IPS-NIHi11 (cell line): ENCODE measurements around the gene GABRR3.

Experiments used
- DNase-seq: peaks from one replicate; pipeline ENCODE4 v3.0.0; 2012; ENCODE audit warnings: mixed read lengths, low spot score

GABRR3 gene

DNA sequence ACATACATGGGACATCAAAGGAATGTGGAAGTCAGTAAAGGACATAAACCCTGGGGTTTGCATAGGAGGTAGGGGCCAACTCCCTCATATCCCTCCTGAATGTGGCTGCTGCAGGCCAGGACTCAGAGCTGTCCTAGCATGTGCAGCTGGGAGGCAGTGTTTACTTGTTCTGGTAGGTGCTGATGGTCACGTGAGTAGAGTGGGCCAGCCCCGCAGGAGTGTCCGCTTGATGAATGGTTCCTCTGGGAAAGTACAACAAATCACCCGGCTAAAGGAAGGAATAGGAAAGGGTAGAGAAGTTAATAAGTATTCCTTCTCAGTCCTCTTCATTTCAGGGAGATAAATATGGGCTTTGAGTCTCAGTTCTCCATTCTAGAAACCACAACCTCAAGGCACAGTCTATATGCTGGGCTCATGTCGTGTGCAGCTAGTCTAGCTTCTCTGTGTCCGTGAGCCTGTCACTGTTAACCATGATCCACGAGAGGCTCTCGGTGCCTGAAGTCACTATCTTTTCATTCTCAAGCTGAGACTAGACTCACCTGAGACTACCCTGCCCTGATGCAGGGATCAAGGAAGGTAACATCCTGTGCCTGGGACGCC, 80.8 kb downstream of the GABRR3 start:
- no peak for DNase-seq

DNA sequence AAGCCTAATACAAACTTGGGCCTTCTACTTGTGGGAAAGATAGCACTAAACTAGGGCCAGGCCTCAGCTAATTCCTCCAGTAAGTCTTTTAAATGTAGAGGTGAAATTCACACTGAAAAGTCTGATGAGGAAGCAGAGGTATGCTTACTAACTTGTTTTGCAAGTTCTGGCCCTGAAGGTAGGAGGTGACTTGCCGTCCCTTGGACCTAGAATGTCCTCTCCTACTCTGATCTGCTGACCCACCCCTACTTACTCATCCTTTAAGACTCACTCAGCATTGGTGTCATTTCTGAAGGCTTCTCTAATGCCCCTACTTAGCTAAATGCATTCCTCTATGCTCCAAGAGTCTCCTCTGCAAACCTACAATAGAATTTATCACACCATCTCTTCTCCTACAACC, 82.2 kb downstream of the GABRR3 start:
- DNase-seq, result no peak

GRCh38 chr3:97952280-97952679, 82.8 kb downstream of the GABRR3 start:
- no peak for DNase-seq

- no peak for DNase-seq
Observed at GRCh38 chr3:97950360-97950759, 84.8 kb downstream of the GABRR3 start.

DNA sequence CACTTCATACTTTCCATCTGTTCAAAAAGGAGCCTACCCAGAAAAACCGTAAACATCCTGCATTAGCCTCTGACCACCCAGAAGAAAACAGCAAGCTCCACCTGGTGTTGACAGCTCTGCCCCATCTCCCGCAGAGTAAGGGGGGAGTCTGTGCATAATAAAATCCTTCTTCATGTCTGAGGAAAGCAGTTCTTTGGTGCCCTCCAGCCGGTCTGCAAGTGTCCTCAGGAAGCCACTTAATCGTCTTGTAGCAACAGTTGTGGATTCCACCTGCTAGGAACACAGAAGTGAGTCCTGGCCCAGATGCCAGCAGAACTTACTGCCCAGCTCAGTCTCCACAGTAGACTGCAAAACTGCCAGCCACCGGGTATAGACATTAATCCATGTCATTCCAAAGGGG, 85.4 kb downstream of the GABRR3 start:
- no peak for DNase-seq

- no peak for DNase-seq
Observed at GRCh38 chr3:97949110-97949485, 86.0 kb downstream of the GABRR3 start.

GRCh38 chr3:97948351-97949109, 86.6 kb downstream of the GABRR3 start:
- DNase-seq, result no peak

- DNase-seq, result no peak
Observed at GRCh38 chr3:97942801-97943546, 92.1 kb downstream of the GABRR3 start.

DNA sequence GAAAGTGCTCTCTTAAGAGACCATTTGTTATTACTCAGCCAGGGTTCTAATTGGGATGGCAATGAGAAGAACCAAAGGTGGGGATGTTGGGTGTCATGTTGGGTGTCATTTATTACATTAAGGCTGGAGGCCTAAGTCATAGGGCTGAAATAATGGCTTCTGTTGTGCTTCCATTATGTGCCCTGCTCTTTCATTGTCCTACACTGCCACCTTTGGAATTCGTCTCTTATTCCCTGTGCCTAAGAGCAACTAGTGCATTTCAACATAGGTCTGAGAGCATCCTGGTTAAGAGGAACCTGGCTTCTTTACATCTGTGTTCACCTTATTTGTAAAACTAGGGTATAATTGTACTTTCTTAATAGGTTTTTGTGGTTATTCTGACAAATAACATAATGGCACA, 95.1 kb downstream of the GABRR3 start:
- DNase-seq, result no peak

DNA sequence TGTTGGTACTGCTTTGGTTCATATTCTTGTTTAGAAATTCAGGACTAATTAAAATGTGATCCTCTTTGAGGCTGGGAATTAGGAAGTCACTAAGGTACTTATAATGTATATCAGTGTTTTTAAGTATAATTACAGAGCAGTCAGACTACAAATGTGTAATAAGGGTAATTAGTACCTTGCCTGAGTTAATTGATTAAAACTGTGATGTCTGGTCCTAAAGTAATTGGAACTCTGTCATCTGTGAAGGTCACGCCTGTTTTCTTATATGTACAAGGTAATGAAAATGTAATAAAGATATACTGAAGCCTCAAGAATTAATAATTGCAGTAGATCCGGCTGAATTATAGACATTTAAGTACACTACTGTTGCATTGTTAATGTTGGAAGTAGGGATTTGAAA, 95.7 kb downstream of the GABRR3 start:
- DNase-seq, result no peak

DNA sequence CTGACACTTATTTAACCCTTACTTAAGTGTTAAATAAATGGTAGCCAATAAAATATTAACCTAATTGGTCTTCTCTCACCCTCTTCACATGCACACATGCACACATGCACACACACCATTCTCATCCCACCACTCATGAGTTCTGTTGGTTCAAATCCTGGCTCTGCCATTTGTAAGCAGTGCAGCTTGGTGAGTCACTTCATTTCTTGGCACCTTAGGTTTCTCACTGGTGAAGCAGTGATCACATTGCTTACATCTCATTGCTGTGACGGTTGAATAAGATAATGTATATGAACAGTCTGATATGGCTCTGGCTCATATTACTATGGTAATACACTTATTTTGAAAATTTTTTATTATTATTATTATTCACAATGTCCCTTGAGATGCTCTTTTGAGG, 96.7 kb downstream of the GABRR3 start:
- DNase-seq, result no peak

GRCh38 chr3:97937205-97937604, 97.9 kb downstream of the GABRR3 start:
- DNase-seq, result no peak

DNA sequence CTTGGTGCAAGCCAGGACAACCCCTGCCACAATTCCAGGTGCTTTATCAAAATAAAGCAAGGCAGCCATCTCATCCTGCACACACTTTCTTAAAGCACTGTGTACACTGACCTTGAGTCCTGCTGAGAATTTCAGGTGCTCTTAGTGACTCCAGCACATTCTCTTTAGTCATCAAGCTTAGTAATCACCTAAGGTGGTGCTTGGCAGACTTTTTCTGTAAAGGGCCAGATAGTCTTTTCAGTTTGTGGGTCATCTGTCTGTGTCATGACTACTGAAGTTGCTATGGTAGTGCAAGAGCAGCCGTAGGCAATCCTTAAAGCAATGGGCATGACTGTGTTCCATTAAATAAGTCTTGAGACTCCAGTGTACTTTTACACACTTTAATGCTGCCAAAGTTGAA, 99.3 kb downstream of the GABRR3 start:
- no peak for DNase-seq
